Middle frontal gyrus (tissue), 1 donor: ENCODE results near the gene HK1.
A peak's percentile ranks its signal among the peaks of the same experiment; 100 is the strongest.
"Not testable (repeated sequence)": the region's sequence is repeated elsewhere in the genome, so short reads cannot be mapped to it uniquely, and the experiment has no call there.

Experiments
- DNase-seq: peaks from one replicate; pipeline ENCODE4 v3.0.0-alpha.2; 2015; ENCODE audit warnings: low spot score; ENCODE audit errors: extremely low spot score

The HK1 gene

DNA sequence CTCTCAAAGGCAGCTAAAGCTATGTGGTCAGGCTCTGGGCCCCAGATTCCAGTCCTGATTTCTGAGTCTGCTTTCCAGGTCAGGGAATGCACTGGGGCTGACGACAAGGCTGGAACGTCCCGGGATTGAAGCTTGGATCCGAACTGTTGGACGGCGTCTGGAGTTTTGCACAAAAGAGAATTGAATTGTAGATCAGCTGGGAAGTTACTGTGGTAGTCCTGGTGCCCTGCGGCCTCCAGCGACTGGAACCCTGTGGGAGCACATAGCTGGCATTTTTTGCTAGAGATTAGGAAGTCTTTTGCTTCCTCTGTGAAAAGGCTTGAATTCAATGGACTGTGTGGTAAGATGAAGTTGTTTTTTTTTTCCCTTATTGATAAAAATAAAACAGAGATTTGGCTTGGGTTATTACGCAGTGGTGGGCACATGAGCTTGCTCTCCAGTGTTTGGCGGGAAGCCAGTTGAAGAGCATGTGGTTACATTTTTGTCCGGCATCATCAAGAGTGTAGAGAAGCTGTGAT is at the start of gene HK1:
HK1 (plus strand) TSS at position 51 of the 518 bp plus-strand sequence.
- DNase-seq, result no peak

DNA sequence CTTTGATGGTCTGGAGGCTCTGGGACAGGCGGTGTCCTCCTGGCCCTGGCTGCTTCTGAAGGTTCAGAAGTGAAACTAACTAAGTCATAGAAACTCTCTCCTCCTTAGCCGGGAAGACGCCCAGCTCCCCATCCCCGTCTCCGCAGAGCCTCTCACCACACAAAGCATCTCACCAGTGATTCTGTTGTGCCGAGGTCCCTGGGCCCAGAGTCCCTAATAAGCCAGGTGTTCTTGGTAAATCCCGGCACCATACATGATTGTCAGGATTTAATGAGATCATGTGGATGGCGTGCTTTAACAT is 48.7 kb upstream of the HK1 start:
- no peak for DNase-seq

- DNase-seq, result no peak
Measured at GRCh38 chr10:69230128-69230527, 48.2 kb upstream of the HK1 start.

- no peak for DNase-seq
Measured at GRCh38 chr10:69232252-69232651, 46.0 kb upstream of the HK1 start.

DNA sequence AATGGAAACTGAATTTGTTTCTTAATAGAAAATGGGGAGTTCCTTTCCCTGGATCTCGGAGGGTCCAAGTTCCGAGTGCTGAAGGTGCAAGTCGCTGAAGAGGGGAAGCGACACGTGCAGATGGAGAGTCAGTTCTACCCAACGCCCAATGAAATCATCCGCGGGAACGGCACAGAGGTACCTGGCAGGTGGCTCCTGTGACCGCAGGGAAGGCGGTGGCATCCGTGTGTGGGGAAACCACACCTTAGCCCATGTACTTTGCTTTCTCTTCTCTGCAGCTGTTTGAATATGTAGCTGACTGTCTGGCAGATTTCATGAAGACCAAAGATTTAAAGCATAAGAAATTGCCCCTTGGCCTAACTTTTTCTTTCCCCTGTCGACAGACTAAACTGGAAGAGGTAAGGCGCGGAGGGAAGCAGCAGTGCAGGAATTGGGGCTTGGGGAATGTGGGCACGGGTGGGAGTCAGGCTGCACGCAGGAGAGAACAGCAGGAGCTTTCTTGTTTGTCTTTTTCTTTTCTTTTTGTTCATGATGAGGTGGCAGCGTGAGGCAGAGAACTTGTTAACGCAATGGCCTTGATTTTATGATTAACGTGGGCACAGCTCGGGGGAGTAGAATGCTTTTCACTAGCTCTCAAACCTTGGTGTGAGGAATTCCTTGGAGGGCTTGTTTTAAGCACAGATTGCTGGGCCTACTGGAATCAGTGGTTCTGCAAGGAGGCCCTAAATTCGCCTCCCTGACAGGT is 45.4 kb upstream of the HK1 start:
- no peak for DNase-seq

DNA sequence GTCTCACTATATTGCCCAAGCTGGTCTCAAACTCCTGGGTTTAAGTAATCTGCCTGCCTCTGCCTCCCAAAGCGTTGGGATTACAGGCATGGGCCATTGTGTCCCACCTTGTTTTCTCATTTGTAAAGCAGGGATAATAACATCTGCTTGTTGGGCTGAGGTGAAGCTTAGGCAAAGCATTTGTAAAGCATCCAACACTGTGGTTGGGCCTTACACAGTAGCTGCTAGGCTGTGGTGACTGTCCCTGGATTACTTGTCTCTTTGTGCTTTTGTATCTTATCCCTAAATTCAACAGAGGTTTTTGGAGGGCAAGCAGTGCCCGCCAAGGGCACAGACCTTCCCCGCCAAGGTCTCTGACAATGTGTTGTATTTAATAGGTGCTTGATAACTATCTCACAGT is 43.8 kb upstream of the HK1 start:
- DNase-seq, result no peak

- DNase-seq, result peak; percentile 67
Measured at GRCh38 chr10:69237528-69238159, 40.7 kb upstream of the HK1 start.

DNA sequence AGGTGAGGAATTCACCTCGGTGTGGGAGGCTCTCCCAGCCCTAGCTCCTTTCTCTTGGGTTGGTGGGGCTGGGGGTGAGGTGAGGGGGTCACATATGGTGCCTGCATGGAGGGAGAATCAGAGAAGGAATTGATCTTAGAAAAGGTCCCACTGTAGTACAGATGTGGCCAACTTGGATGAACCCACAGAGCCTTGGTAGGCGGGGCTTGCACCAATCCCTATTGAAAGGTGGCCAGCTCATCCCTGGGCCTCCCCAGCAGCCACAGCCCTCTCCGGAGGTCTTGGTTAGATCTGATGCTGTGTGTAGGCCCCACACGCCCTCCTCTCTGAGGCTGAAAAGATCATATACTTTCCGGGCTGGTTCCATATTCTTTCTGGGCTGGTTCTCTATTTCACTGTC is 39.2 kb upstream of the HK1 start:
- no peak for DNase-seq

GRCh38 chr10:69239816-69240434 is 38.4 kb upstream of the HK1 start:
- no peak for DNase-seq

- DNase-seq, result no peak
Measured at GRCh38 chr10:69240455-69240854, 37.8 kb upstream of the HK1 start.

DNA sequence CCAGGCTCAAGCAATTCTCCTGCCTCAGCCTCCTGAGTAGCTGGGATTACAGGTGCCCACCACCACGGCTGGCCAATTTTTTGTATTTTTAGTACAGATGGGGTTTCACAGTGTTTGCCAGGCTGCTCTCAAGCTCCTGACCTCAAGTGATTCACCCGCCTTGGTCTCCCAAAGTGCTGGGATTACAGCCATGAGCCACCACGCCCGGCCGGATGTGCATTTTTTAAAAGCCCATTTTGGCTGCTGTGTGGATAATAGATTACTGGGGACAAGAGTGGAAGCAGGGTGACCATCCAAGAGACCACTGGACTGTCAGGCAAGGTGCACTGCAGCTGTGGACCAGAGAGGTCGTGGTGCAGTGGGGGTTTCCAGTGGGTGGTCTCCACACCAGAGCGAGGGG is 36.7 kb upstream of the HK1 start:
- no peak for DNase-seq

DNA sequence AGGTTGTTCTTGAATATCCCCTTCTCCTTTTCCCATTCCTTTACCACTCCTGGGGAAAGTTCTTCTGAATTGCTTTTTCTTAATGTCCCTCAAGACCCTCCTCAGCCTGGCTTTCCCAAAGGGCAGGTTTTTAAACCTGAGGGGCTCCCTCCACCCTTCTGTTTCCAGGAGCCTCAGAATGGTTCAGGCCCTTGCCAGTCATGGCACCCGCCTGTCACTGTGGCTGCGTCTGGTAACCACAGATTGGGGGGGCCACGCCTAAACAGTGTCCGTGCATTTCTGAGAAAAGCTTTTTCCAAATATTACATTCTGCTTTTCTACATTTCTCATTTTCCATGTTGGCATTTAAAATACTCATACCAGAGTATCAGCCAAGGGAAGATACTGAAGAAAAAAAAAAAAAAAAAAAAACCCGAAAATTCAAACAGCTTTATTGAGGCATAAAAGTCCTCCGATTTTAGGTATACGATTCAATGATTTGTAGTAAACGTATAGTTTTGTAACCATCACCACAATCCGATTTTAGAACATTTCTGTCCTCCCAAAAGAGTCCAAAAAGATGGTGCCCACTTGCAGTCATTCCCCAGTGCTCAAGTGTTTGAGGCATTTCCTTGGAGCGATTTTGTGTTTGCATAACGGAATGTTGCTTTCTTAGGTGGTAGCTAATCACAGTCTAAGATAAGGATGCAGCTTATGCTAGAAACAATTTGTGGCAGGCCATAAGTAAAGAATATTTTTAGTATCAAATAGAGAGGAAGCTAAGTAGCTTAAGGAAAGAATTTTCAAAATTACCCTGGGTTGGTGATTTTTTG is 36.0 kb upstream of the HK1 start:
- DNase-seq, result no peak

- peak; percentile 68 for DNase-seq
Measured at GRCh38 chr10:69242852-69243212, 35.5 kb upstream of the HK1 start.

DNA sequence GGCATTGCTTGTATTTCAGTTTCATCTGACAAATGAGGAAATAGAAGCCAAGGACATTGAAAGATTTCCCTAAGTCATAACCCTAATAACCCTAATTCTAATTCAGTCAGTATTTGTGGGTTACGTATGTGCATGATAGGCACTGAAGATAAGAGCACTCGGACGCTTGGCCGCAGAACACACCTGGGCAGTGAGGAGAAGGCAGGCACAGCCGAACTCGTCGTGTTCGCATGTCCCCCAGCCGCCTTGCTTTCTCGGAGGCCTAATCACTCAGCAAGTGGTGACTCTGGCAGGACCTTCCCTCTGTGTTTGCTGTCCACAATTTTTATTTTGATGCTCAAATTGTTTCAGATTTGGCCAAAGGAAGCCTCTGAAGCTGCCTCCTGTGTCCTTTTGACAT is 34.5 kb upstream of the HK1 start:
- no peak for DNase-seq

DNA sequence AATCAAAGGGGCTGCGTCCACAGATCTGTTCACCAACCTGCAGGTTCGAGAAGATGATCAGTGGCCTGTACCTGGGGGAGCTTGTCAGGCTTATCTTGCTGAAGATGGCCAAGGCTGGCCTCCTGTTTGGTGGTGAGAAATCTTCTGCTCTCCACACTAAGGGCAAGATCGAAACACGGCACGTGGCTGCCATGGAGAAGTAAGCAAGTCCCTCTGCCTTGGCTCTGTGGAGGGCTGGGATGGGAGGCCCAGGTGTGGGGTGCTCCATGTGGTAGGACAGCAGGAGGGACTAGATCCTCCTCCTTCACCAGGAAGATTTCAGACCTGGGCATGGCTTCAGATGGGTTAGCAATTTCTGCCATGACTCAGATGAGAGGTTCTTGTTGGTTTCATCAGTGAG is 32.3 kb upstream of the HK1 start:
- no peak for DNase-seq

DNA sequence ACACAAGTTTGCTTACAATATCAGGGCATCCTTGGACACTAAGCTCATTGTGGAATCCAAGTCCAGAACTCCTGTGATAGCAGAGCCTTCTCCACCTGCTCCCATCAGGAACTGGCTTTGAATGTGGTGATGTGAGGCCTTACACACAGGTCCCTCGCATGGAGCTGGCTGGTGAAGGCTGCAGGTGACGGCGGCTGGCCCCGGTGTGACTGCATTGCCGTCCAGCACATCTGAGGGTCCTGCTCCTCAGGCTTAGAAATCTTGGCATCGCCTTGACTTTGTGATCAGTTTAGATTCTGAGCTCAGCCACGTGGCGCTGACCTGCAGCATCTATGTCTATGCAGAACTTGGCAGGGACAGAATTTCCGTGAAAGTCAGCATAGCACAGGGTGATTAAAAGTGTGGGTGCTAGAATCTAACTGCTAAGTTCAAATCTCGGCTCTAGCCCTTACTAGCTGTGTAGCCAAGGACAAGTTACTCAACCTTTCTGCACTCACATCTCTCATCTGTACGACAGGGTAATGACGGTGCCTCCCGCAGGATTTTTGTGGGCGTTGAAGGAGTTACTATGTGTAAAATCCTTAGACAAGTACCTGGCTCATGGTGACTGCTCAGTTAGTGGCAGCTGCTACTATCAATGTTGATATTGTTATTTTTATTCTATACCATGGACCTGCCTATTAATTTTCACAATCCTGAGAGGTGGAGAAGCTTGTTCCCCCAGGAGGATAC is 31.5 kb upstream of the HK1 start:
- DNase-seq, result no peak

- DNase-seq, result no peak
Measured at GRCh38 chr10:69247313-69247710, 31.0 kb upstream of the HK1 start.

DNA sequence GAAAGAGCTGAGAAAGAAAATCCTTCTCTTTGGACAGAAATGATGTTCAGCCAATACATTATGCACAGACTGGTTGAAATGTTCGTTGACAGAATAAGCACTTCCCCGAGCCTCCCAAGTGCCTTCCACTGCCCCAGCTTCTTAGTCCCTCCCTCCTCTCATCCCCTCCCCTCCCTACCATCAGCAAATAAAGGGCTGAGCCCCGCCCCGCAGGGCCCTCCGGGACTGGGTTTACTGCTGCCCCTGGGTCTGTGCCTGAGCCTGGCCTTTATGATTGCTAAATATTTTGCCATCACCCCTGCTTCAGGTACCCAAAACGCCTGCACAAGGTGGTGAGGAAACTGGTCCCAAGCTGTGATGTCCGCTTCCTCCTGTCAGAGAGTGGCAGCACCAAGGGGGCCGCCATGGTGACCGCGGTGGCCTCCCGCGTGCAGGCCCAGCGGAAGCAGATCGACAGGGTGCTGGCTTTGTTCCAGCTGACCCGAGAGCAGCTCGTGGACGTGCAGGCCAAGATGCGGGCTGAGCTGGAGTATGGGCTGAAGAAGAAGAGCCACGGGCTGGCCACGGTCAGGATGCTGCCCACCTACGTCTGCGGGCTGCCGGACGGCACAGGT is 30.1 kb upstream of the HK1 start:
- no peak for DNase-seq

- no peak for DNase-seq
Measured at GRCh38 chr10:69250041-69250440, 28.3 kb upstream of the HK1 start.

GRCh38 chr10:69251417-69251816 is 26.9 kb upstream of the HK1 start:
- not testable (repeated sequence) for DNase-seq

DNA sequence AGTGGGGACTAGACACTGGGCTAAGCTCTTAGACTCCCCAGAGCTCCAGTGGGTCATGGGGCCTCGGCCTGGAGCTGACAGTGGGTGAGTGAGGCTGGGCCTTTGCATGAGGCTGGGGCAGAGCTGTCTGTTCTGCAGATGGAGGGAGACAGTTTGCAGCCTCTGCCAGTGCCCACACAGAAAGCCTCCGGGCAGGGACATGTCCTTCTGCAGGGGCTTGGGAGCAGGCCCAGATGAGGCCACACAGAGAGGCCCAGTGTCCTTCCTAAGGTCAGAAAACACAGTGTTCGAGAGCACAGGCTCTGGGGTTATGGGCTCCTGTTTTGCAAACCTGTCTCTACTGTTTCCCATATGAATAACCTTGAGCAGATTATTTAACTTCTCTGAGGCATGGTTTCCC is 25.1 kb upstream of the HK1 start:
- no peak for DNase-seq
